ENCODE measurements around the gene CAGE1.
A peak's percentile ranks its signal among the peaks of the same experiment; 100 is the strongest.
"Not testable (repeated sequence)": the region's sequence is repeated elsewhere in the genome, so short reads cannot be mapped to it uniquely, and the experiment has no call there.

The CAGE1 gene

GRCh38 chr6:7410851-7411250, 21.3 kb upstream of the CAGE1 start:
- no peak for DNase-seq (ENCODE audit: low spot score)

- DNase-seq (ENCODE audit: low spot score): no peak
These were observed 20.2 kb upstream of the CAGE1 start for GRCh38 chr6:7409740-7410139.

GRCh38 chr6:7406743-7407142, 17.2 kb upstream of the CAGE1 start:
- DNase-seq (ENCODE audit: low spot score): no peak

- no peak for DNase-seq (ENCODE audit: low spot score)
These were observed 15.0 kb upstream of the CAGE1 start for GRCh38 chr6:7404546-7404945.

GRCh38 chr6:7402716-7403115, 13.2 kb upstream of the CAGE1 start:
- no peak for DNase-seq (ENCODE audit: low spot score)

GRCh38 chr6:7401075-7401474, 11.5 kb upstream of the CAGE1 start:
- no peak for DNase-seq (ENCODE audit: low spot score)

GRCh38 chr6:7392402-7392801, 2.9 kb upstream of the CAGE1 start:
- DNase-seq (ENCODE audit: low spot score): no peak

- no peak for DNase-seq (ENCODE audit: low spot score)
These were observed 1.6 kb upstream of the CAGE1 start for GRCh38 chr6:7391151-7391550.

GRCh38 chr6:7390226-7390878, 810 bp upstream of the CAGE1 start:
- DNase-seq (ENCODE audit: low spot score): peak; percentile 5

GRCh38 chr6:7389162-7389450, 436 bp downstream of the CAGE1 start:
- DNase-seq (ENCODE audit: low spot score): no peak

GRCh38 chr6:7381092-7381491, 8.4 kb downstream of the CAGE1 start:
- no peak for DNase-seq (ENCODE audit: low spot score)

- no peak for DNase-seq (ENCODE audit: low spot score)
These were observed 10.8 kb downstream of the CAGE1 start for GRCh38 chr6:7378740-7379139.

- no peak for DNase-seq (ENCODE audit: low spot score)
These were observed 11.6 kb downstream of the CAGE1 start for GRCh38 chr6:7377961-7378360.

GRCh38 chr6:7373739-7374138, 15.8 kb downstream of the CAGE1 start:
- no peak for DNase-seq (ENCODE audit: low spot score)

GRCh38 chr6:7367408-7367807, 22.1 kb downstream of the CAGE1 start:
- no peak for DNase-seq (ENCODE audit: low spot score)

- not testable (repeated sequence) for DNase-seq (ENCODE audit: low spot score)
These were observed 37.6 kb downstream of the CAGE1 start for GRCh38 chr6:7351916-7352315.

GRCh38 chr6:7350591-7350990, 39.0 kb downstream of the CAGE1 start:
- DNase-seq (ENCODE audit: low spot score): not testable (repeated sequence)

- DNase-seq (ENCODE audit: low spot score): not testable (repeated sequence)
These were observed 42.0 kb downstream of the CAGE1 start for GRCh38 chr6:7347551-7347997.

GRCh38 chr6:7344773-7345450, 44.6 kb downstream of the CAGE1 start:
- not testable (repeated sequence) for DNase-seq (ENCODE audit: low spot score)

- no peak for DNase-seq (ENCODE audit: low spot score)
These were observed 45.7 kb downstream of the CAGE1 start for GRCh38 chr6:7343546-7344475.

- DNase-seq (ENCODE audit: low spot score): peak; percentile 18
These were observed 47.4 kb downstream of the CAGE1 start for GRCh38 chr6:7341989-7342742.

- DNase-seq (ENCODE audit: low spot score): no peak
These were observed 48.3 kb downstream of the CAGE1 start for GRCh38 chr6:7341271-7341670.

Data from SK-N-DZ (cell line).